Thyroid gland (tissue), 4 donors: ENCODE data around the gene MED22.

ENCODE experiments used
- POLR2A ChIP-seq, 2 donors: fragments of 450-650 bp; IDR thresholded peaks; one replicate each; pipeline ENCODE4 v1.6.1; 2017; ENCODE audit warnings: antibody characterized with exemption in 2 of 2, mild to moderate bottlenecking in 2 of 2, moderate library complexity in 1 of 2
- TF ChIP-seq, protein P1 (sequence below), 6 experiments: fragments of 200-600 bp in 3 of 6; fragments of 450-650 bp in 3 of 6; sonication (generic) in 3 of 6; IDR thresholded peaks; one replicate each; pipeline ENCODE4 v1.5.1; 2016 to 2019; ENCODE audit warnings: antibody characterized with exemption in 6 of 6, mild to moderate bottlenecking in 2 of 6, inconsistent platforms in 1 of 6, moderate library complexity in 1 of 6

- TF ChIP-seq, protein P1, sequence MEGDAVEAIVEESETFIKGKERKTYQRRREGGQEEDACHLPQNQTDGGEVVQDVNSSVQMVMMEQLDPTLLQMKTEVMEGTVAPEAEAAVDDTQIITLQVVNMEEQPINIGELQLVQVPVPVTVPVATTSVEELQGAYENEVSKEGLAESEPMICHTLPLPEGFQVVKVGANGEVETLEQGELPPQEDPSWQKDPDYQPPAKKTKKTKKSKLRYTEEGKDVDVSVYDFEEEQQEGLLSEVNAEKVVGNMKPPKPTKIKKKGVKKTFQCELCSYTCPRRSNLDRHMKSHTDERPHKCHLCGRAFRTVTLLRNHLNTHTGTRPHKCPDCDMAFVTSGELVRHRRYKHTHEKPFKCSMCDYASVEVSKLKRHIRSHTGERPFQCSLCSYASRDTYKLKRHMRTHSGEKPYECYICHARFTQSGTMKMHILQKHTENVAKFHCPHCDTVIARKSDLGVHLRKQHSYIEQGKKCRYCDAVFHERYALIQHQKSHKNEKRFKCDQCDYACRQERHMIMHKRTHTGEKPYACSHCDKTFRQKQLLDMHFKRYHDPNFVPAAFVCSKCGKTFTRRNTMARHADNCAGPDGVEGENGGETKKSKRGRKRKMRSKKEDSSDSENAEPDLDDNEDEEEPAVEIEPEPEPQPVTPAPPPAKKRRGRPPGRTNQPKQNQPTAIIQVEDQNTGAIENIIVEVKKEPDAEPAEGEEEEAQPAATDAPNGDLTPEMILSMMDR (IDR thresholded peaks at IDR 0.05): no peak
- no peak for TF ChIP-seq POLR2A (IDR thresholded peaks at IDR 0.05)
Measured at GRCh38 chr9:133334161-133334560, 13.8 kb downstream of the MED22 start.
